Upper lobe of left lung (tissue), 6 donors: ENCODE measurements around the gene SYNM. TPM values are rescaled to one million over a fixed set of nuclear protein-coding genes. Genes with fewer than 3 reads are reported as not detected.
"Not testable (repeated sequence)": the region's sequence is repeated elsewhere in the genome, so short reads cannot be mapped to it uniquely, and the experiment has no call there.

Experiments used
- ATAC-seq, 2 donors: fragments of 200-7000 bp; cut with Tn5 transposase; one replicate each; pipeline ENCODE4 v1.9.1; 2022; ENCODE audit warnings: mild to moderate bottlenecking in 2 of 2, moderate library complexity in 2 of 2; ENCODE audit not compliant: low FRiP score in 2 of 2
- DNase-seq, 2 donors: peaks; one replicate each; pipeline ENCODE4 v3.0.0-alpha.2; 2019 to 2020
- H3K27ac ChIP-seq, 4 donors: fragments of 200-600 bp; sonication (generic); one replicate each; pipeline ENCODE4 v1.5.1; 2016 to 2019
- H3K27me3 ChIP-seq, 4 donors: fragments of 200-600 bp; sonication (generic); one replicate each; pipeline ENCODE4 v1.5.1; 2017 to 2019
- H3K36me3 ChIP-seq, 4 donors: fragments of 200-600 bp; sonication (generic); one replicate each; pipeline ENCODE4 v1.5.1; 2016 to 2019
- H3K4me1 ChIP-seq, 4 donors: fragments of 200-600 bp; sonication (generic); one replicate each; pipeline ENCODE4 v1.5.1; 2018 to 2019
- H3K4me3 ChIP-seq, 4 donors: fragments of 200-600 bp; sonication (generic); one replicate each; pipeline ENCODE4 v1.5.1; 2017 to 2019; ENCODE audit warnings: mild to moderate bottlenecking in 2 of 4, moderate library complexity in 1 of 4
- H3K9me3 ChIP-seq, 4 donors: fragments of 200-600 bp; sonication (generic); one replicate each; pipeline ENCODE4 v1.5.1; 2018 to 2019
- EP300 ChIP-seq, 4 donors: sonication (generic); formaldehyde crosslinking; IDR thresholded peaks; one replicate each; pipeline ENCODE4 v1.5.1; 2017; ENCODE audit warnings: antibody characterized with exemption in 4 of 4, control low read depth in 2 of 4
- POLR2A ChIP-seq, 4 donors: fragments of 450-650 bp; IDR thresholded peaks; one replicate each; pipeline ENCODE4 v1.5.1; 2016 to 2017; ENCODE audit warnings: antibody characterized with exemption in 4 of 4, mild to moderate bottlenecking in 2 of 4
- POLR2AphosphoS5 ChIP-seq, 2 donors: sonication (generic); formaldehyde crosslinking; IDR thresholded peaks; one replicate each; pipeline ENCODE4 v1.5.1; 2017; ENCODE audit warnings: antibody characterized with exemption in 2 of 2
- WGBS, 2 donors: methylation state at CpG; one replicate each; pipeline ENCODE4 v1.1.5; 2017 to 2018; 5-methylcytosine and 5-hydroxymethylcytosine counted together
- total RNA-seq, 6 donors: library from RNA; depleted of rRNA in 4 of 6; stranded (reverse); fragments of >200 nt in 4 of 6; gene quantifications; one replicate each; pipeline versions ENCODE4 v1.1.0 to v1.2.1, GENCODE V29; 2016 to 2021
- TF ChIP-seq, protein P1 (sequence below), 6 experiments: fragments of 450-650 bp in 4 of 6; fragments of 200-600 bp in 2 of 6; sonication (generic) in 2 of 6; IDR thresholded peaks; one replicate each; pipeline ENCODE4 v1.5.1; 2016 to 2019; ENCODE audit warnings: antibody characterized with exemption in 6 of 6
- donor health status: DM: no; HTN: no; CAD: no; lungs with moderate emphysema.
- donor health status: DM: no; HTN: yes; CAD: no; lungs with severe emphysema.

SYNM gene
- total RNA-seq, 6 donors from 2014 or later, result 8.2 to 50.1 (median 19.1) TPM

DNA sequence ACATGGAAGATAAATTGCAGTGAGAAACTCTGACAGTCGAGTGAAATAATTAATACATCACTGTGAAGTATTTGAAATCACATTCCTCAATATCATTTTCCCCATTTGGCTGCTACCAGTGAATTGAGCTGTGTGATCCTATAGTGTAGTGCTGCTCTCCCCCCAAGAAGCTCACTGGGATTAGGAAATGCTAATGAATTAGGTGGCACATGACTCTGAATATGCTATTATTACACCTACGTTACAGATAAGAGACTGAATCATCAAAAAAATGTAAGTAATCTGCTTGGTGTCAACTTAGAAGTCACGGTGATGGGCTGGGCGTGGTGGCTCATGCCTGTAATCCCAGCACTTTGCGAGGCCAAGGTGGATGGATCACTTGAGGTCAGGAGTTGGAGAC is 34.7 kb upstream of the SYNM start:
- DNase-seq, result no peak

DNA sequence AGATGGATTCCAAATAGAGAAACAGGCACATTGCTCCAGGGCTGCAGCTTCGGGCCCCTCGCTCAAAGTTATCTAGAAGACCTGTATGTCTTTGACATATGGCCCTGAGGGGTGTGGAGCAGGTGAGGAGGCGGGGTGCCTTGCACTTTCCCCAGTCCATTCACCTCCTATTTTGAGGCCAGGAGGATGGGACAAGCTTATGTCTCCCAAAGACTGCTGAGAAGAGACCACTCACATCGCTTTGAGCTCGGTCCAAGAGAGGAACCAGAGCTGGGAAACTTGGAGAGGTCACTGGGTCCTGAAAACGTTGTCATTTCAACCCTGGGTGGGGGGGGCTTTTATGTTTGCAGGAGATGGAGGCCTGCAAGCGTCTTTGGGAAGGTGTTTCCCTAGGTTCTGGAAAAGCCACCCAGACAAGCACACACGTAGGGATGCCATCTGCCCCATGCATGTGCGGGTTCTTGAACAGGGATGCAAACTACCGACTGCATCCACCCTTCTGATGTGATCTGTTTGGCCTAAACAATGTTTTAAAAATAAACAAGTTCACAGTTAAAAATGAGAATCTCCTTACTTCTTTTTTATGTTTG is 33.7 kb upstream of the SYNM start:
- Histone ChIP-seq H3K36me3 (no peaks in the 10 kb centered on the region), H3K27me3 (no peaks in the 10 kb centered on the region), H3K27ac (no peak overlapping the region), H3K4me3 (no peak overlapping the region), H3K4me1 (peaks cover 0 to under 1% (median 0%) of the 10 kb centered on the region in 4 donors), H3K9me3 (no peaks in the 10 kb centered on the region)
- DNase-seq (no peak), ATAC-seq (no peak)
- TF ChIP-seq POLR2AphosphoS5 (IDR thresholded peaks at IDR 0.05), result no peak
- TF ChIP-seq, protein P1, sequence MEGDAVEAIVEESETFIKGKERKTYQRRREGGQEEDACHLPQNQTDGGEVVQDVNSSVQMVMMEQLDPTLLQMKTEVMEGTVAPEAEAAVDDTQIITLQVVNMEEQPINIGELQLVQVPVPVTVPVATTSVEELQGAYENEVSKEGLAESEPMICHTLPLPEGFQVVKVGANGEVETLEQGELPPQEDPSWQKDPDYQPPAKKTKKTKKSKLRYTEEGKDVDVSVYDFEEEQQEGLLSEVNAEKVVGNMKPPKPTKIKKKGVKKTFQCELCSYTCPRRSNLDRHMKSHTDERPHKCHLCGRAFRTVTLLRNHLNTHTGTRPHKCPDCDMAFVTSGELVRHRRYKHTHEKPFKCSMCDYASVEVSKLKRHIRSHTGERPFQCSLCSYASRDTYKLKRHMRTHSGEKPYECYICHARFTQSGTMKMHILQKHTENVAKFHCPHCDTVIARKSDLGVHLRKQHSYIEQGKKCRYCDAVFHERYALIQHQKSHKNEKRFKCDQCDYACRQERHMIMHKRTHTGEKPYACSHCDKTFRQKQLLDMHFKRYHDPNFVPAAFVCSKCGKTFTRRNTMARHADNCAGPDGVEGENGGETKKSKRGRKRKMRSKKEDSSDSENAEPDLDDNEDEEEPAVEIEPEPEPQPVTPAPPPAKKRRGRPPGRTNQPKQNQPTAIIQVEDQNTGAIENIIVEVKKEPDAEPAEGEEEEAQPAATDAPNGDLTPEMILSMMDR (IDR thresholded peaks at IDR 0.05), result no peak
- no peak for TF ChIP-seq EP300 (IDR thresholded peaks at IDR 0.05)
- WGBS, 2 donors, result 83 to 85% methylated on average over 9 to 10 of the region's 10 CpGs

More for the DNA sequence above, 34.7 kb upstream of the SYNM start:
- Histone ChIP-seq H3K36me3 (no peaks in the 10 kb centered on the region), H3K4me3 (no peak overlapping the region), H3K4me1 (no peaks in the 10 kb centered on the region), H3K27ac (no peak overlapping the region), H3K9me3 (no peaks in the 10 kb centered on the region), H3K27me3 (no peaks in the 10 kb centered on the region)
- no peak for TF ChIP-seq POLR2A (IDR thresholded peaks at IDR 0.05)
- 69 to 71% methylated on average over 5 of the region's 5 CpGs for WGBS, 2 donors
- ATAC-seq, result no peak

DNA sequence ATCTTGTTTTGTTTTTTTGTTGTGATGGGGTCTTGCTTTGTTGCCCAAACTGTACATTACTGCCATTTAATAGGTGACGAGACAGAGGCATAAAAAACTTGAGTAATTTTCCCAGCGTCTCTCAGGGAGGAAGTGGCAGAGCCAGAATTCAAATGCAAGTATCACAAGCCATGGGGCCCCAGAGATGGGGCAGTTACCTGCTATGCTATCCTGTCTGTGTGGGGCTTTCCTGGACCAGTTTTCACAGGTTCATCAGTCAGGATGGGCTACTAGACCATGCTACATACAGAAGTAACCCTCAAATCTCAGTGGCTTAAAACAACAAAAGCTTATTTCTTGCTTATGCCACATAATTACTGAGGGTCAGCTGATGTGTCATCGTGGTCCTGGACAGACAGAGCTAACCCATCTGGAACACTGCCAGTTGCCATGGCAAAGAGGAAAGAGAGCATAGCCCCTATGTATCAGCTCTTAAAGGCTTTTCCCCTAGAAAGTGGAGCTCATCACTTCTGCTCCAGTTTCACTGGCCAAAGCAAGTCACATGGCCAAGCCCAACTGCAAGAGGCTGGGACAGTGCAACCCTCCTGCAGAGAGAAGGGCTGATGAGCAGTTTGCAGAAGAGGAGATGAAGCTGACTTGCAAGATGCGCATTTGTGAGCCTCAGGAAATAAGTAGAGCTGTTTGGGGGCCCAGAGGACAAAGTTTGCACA is 31.7 kb upstream of the SYNM start:
- H3K9me3 ChIP-seq, result no peaks in the 10 kb centered on the region
- H3K4me1 ChIP-seq, result peaks cover 0 to 4% (median 0%) of the 10 kb centered on the region in 4 donors
- H3K36me3 ChIP-seq, result no peaks in the 10 kb centered on the region
- no peaks in the 10 kb centered on the region for H3K27me3 ChIP-seq
- H3K27ac ChIP-seq, result no peak overlapping the region
- H3K4me3 ChIP-seq, result no peak overlapping the region
- TF ChIP-seq, protein P1 (IDR thresholded peaks at IDR 0.05), result no peak
- TF ChIP-seq POLR2AphosphoS5 (IDR thresholded peaks at IDR 0.05) (no peak), POLR2A (IDR thresholded peaks at IDR 0.05) (no peak), EP300 (IDR thresholded peaks at IDR 0.05) (no peak)
- no peak for DNase-seq
- 62 to 65% methylated on average over 4 of the region's 4 CpGs for WGBS, 2 donors
- no peak for ATAC-seq

DNA sequence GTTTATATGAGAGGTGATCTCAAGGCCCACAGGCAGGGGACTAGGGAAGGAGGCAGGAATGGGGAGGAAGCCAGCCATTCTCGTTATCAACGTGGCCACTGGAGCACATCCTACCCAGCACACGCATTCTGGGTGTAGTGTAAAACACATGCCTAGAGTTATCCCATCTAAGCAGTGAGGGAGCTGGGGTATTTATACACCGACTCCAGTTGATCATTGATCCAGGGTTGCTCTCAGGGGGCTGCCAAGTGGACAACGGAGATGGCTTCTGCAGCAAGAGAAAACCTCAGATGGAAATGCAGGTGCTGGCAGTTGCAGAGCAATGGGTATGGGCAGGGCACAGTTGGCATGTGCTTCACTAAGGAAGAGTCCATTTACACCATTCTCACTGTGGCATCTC is 30.4 kb upstream of the SYNM start:
- Histone ChIP-seq H3K4me3 (no peak overlapping the region), H3K27ac (no peak overlapping the region), H3K27me3 (no peaks in the 10 kb centered on the region), H3K36me3 (no peaks in the 10 kb centered on the region), H3K4me1 (peaks cover 0 to 4% (median 0%) of the 10 kb centered on the region in 4 donors), H3K9me3 (no peaks in the 10 kb centered on the region)
- TF ChIP-seq POLR2A (IDR thresholded peaks at IDR 0.05) (no peak), POLR2AphosphoS5 (IDR thresholded peaks at IDR 0.05) (no peak), EP300 (IDR thresholded peaks at IDR 0.05) (no peak)
- TF ChIP-seq, protein P1 (IDR thresholded peaks at IDR 0.05), result no peak
- DNase-seq (no peak), ATAC-seq (no peak)
- WGBS, 2 donors, result 82 to 98% methylated on average over 3 to 5 of the region's 5 CpGs

DNA sequence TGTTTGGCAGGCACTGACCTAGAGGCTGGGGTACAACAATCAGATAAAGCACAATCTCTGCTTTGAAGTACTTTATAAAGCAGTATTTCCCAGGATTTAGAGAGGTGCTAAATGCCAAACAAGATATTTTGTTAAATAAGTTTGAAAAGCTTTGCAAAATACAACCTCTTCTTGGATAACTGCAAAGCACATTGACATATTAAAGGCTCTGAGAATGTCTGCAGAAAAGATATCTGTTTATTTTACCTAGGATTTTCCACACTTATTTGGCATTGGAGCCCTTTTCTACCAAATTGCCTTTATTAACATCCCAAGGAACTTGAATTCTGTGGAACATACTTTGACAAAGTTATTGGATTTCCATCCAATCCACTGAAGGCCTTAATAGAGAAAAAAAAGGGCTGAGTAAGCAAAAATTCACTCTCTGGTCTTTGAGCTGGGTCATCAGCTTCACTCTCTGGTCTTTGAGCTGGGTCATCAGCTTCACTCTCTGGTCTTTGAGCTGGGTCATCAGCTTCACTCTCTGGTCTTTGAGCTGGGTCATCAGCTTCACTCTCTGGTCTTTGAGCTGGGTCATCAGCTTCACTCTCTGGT is 29.7 kb upstream of the SYNM start:
- not testable (repeated sequence) for H3K36me3 ChIP-seq, H3K27ac ChIP-seq, H3K27me3 ChIP-seq, H3K4me1 ChIP-seq, DNase-seq, H3K9me3 ChIP-seq, ATAC-seq, H3K4me3 ChIP-seq
